K562 (cell line): Measurements from ENCODE around the gene TOMM40L. TPM values are rescaled to one million over a fixed set of nuclear protein-coding genes. Genes with fewer than 3 reads are reported as not detected.

Experiments
- ESRRA ChIP-seq: fragments of 450-650 bp; IDR thresholded peaks from 2 replicates; pipeline ENCODE4 v1.6.1; 2014; ENCODE audit warnings: low read depth, mild to moderate bottlenecking, moderate library complexity, borderline replicate concordance
- GABPB2 ChIP-seq: fragments of 250-450 bp; sonication (Bioruptor Pico); conservative IDR thresholded peaks from 2 replicates; pipeline ENCODE4 v1.5.1; 2021; ENCODE audit warnings: mild to moderate bottlenecking
- KLF13 ChIP-seq: fragments of 450-650 bp; IDR thresholded peaks from 2 replicates; pipeline ENCODE4 v1.6.1; 2016; ENCODE audit warnings: missing genetic modification characterization, low read depth, mild to moderate bottlenecking, missing compliant biosample characterization, moderate library complexity, borderline replicate concordance
- KLF6 ChIP-seq: fragments of 250-450 bp; sonication (Bioruptor Pico); IDR thresholded peaks from 2 replicates; pipeline ENCODE4 v1.4.0; 2020; ENCODE audit warnings: mild to moderate bottlenecking, moderate library complexity, borderline replicate concordance
- NCOR1 ChIP-seq: fragments of 450-650 bp; IDR thresholded peaks from 2 replicates; pipeline ENCODE4 v1.6.1; 2016; ENCODE audit warnings: mild to moderate bottlenecking, moderate library complexity
- NFYB ChIP-seq: IDR thresholded peaks from 2 replicates; pipeline ENCODE4 v1.6.1; 2011; ENCODE audit warnings: mild to moderate bottlenecking, moderate library complexity; ENCODE audit not compliant: insufficient read length; ENCODE audit errors: extremely low read depth
- NUFIP1 ChIP-seq: fragments of 450-650 bp; IDR thresholded peaks from 2 replicates; pipeline ENCODE4 v1.6.1; 2018; ENCODE audit not compliant: partially characterized antibody
- PHB2 ChIP-seq: fragments of 450-650 bp; IDR thresholded peaks from 2 replicates; pipeline ENCODE4 v1.6.1; 2017; ENCODE audit warnings: low read depth
- RFX1 ChIP-seq: fragments of 450-650 bp; IDR thresholded peaks from 2 replicates; pipeline ENCODE4 v1.6.1; 2016; ENCODE audit warnings: mild to moderate bottlenecking, moderate library complexity
- SMAD3 ChIP-seq: fragments of 450-650 bp; formaldehyde crosslinking; conservative IDR thresholded peaks from 2 replicates; pipeline ENCODE4 v1.4.0; 2020; ENCODE audit warnings: mild to moderate bottlenecking
- SP2 ChIP-seq: IDR thresholded peaks from 2 replicates; pipeline ENCODE4 v1.6.1; 2011; ENCODE audit warnings: mild to moderate bottlenecking, low read depth, low read length, moderate library complexity; ENCODE audit not compliant: poor library complexity, severe bottlenecking; ENCODE audit errors: extremely low read depth
- SRSF3 ChIP-seq: fragments of 200-400 bp; formaldehyde crosslinking; IDR thresholded peaks from 2 replicates; pipeline ENCODE4 v1.6.1; 2016; ENCODE audit warnings: mild to moderate bottlenecking, low read length, moderate library complexity; ENCODE audit not compliant: insufficient read depth
- TAF9B ChIP-seq: fragments of 450-650 bp; IDR thresholded peaks from 2 replicates; pipeline ENCODE4 v1.6.1; 2018; ENCODE audit warnings: mild to moderate bottlenecking; ENCODE audit not compliant: partially characterized antibody
- ZBTB1 ChIP-seq: sonication (generic); formaldehyde crosslinking; IDR thresholded peaks from 2 replicates; pipeline ENCODE4 v1.8.1; 2023; ENCODE audit warnings: missing genetic modification reagents, low read depth, mild to moderate bottlenecking, borderline replicate concordance
- ZC3H11A ChIP-seq: IDR thresholded peaks from 2 replicates; pipeline ENCODE4 v1.6.1; 2012; ENCODE audit warnings: low read depth, low read length, improper control_type of control experiment
- ZKSCAN1 ChIP-seq: fragments of 150-350 bp; IDR thresholded peaks from 2 replicates; pipeline ENCODE4 v1.6.1; 2016; ENCODE audit warnings: low read depth, low read length
- ZNF140 ChIP-seq: fragments of 250-450 bp; sonication (Bioruptor Pico); IDR thresholded peaks from 2 replicates; pipeline ENCODE4 v1.8.0; 2021; ENCODE audit warnings: moderate library complexity, mild to moderate bottlenecking, inconsistent platforms
- ZNF174 ChIP-seq: fragments of 250-450 bp; sonication (Bioruptor Pico); IDR thresholded peaks from 2 replicates; pipeline ENCODE4 v1.4.0; 2020; ENCODE audit warnings: mild to moderate bottlenecking
- polyA plus RNA-seq, 8 experiments: library from polyadenylated mRNA; depleted of rRNA in 4 of 8; stranded (reverse) in 5 of 8; unstranded in 3 of 8; fragments of >200 nt; fragmentation: Nextera tagmentation in 2 of 8; fragmentation: Illumina TruSeq in 1 of 8; extraction: Ambion mirVana in 2 of 8; extraction: Trizol in 1 of 8; gene quantifications; 2 replicates each; pipeline versions ENCODE4 v1.2.1 to v1.2.3, GENCODE V29; 2011 to 2014; ENCODE audit warnings: inconsistent platforms in 1 of 8, missing spikeins in 1 of 8
- total RNA-seq, 7 experiments: library from RNA; depleted of rRNA in 6 of 7; stranded (reverse); fragments of >200 nt in 6 of 7; fragmentation: Illumina TruSeq in 2 of 7; extraction: Trizol in 2 of 7; gene quantifications; 2 replicates each; pipeline versions ENCODE4 v1.2.1 to v1.2.3, GENCODE V29; 2011 to 2021; ENCODE audit warnings: low replicate concordance in 1 of 7
- TF ChIP-seq, protein P1 (sequence below): sonication (generic); formaldehyde crosslinking; IDR thresholded peaks from 2 replicates; pipeline ENCODE4 v1.8.1; 2022; ENCODE audit warnings: missing genetic modification reagents
- TF ChIP-seq, protein P2 (sequence below): sonication (generic); formaldehyde crosslinking; IDR thresholded peaks from 2 replicates; pipeline ENCODE4 v1.8.1; 2023; ENCODE audit warnings: mild to moderate bottlenecking, missing genetic modification reagents
- TF ChIP-seq, protein P3 (sequence below): sonication (generic); formaldehyde crosslinking; IDR thresholded peaks from 2 replicates; pipeline ENCODE4 v1.9.0; 2022; ENCODE audit warnings: mild to moderate bottlenecking, missing genetic modification reagents
- TF ChIP-seq, protein P4 (sequence below), 2 experiments: fragments of 150-350 bp in 1 of 2; IDR thresholded peaks; 2 replicates each; pipeline ENCODE4 v1.6.1; 2012 to 2016; ENCODE audit warnings: low read depth in 2 of 2, low read length in 2 of 2, mild to moderate bottlenecking in 1 of 2, moderate library complexity in 1 of 2

The TOMM40L gene
- total and polyA plus RNA-seq, 9 of the 15 experiments (the other 6 are each of a cell fraction or from before 2014, with no cell fraction given), result 9.6 to 33.6 (median 25.2) TPM

DNA sequence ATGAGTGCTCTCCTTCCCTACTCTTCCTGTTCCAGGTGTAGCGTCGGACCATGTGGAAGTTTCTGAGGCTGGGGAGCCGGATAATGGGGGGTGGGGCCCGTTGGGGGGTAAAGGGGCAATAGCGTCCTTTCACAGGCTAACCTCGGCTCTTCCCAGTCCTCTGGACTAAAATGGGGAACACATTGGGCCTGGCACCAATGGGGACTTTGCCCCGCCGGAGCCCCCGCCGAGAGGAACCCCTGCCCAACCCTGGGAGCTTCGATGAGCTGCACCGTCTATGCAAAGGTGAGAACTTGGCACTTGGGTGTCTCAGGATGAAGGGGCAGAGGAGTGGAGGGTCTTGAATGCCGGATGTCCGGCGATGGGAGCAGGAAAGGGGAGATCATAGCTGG lies 456 bp downstream of the TOMM40L start (continued):
- TF ChIP-seq, protein P1, sequence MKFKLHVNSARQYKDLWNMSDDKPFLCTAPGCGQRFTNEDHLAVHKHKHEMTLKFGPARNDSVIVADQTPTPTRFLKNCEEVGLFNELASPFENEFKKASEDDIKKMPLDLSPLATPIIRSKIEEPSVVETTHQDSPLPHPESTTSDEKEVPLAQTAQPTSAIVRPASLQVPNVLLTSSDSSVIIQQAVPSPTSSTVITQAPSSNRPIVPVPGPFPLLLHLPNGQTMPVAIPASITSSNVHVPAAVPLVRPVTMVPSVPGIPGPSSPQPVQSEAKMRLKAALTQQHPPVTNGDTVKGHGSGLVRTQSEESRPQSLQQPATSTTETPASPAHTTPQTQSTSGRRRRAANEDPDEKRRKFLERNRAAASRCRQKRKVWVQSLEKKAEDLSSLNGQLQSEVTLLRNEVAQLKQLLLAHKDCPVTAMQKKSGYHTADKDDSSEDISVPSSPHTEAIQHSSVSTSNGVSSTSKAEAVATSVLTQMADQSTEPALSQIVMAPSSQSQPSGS (CRISPR knock-in tag), result no peak
- TF ChIP-seq SRSF3 (no peak), ESRRA (no peak), NCOR1 (no peak), SP2 (no peak), TAF9B (no peak), NUFIP1 (no peak), SMAD3 (CRISPR knock-in tag) (no peak), GABPB2 (CRISPR knock-in tag) (no peak), ZBTB1 (no peak), ZC3H11A (no peak), PHB2 (no peak), RFX1 (no peak), ZNF140 (CRISPR knock-in tag) (no peak), KLF13 (tag) (no peak), ZNF174 (CRISPR knock-in tag) (no peak), ZKSCAN1 (0 out of 2 replicates have a peak, but pooled peaks have one; percentile 3), KLF6 (CRISPR knock-in tag) (no peak), NFYB (no peak)
- TF ChIP-seq, protein P2, sequence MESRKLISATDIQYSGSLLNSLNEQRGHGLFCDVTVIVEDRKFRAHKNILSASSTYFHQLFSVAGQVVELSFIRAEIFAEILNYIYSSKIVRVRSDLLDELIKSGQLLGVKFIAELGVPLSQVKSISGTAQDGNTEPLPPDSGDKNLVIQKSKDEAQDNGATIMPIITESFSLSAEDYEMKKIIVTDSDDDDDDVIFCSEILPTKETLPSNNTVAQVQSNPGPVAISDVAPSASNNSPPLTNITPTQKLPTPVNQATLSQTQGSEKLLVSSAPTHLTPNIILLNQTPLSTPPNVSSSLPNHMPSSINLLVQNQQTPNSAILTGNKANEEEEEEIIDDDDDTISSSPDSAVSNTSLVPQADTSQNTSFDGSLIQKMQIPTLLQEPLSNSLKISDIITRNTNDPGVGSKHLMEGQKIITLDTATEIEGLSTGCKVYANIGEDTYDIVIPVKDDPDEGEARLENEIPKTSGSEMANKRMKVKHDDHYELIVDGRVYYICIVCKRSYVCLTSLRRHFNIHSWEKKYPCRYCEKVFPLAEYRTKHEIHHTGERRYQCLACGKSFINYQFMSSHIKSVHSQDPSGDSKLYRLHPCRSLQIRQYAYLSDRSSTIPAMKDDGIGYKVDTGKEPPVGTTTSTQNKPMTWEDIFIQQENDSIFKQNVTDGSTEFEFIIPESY (CRISPR knock-in tag), result no peak
- TF ChIP-seq, protein P3, sequence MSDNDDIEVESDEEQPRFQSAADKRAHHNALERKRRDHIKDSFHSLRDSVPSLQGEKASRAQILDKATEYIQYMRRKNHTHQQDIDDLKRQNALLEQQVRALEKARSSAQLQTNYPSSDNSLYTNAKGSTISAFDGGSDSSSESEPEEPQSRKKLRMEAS (CRISPR knock-in tag), result 0 out of 2 replicates have a peak, but pooled peaks have one; percentile 3
- TF ChIP-seq, protein P4, sequence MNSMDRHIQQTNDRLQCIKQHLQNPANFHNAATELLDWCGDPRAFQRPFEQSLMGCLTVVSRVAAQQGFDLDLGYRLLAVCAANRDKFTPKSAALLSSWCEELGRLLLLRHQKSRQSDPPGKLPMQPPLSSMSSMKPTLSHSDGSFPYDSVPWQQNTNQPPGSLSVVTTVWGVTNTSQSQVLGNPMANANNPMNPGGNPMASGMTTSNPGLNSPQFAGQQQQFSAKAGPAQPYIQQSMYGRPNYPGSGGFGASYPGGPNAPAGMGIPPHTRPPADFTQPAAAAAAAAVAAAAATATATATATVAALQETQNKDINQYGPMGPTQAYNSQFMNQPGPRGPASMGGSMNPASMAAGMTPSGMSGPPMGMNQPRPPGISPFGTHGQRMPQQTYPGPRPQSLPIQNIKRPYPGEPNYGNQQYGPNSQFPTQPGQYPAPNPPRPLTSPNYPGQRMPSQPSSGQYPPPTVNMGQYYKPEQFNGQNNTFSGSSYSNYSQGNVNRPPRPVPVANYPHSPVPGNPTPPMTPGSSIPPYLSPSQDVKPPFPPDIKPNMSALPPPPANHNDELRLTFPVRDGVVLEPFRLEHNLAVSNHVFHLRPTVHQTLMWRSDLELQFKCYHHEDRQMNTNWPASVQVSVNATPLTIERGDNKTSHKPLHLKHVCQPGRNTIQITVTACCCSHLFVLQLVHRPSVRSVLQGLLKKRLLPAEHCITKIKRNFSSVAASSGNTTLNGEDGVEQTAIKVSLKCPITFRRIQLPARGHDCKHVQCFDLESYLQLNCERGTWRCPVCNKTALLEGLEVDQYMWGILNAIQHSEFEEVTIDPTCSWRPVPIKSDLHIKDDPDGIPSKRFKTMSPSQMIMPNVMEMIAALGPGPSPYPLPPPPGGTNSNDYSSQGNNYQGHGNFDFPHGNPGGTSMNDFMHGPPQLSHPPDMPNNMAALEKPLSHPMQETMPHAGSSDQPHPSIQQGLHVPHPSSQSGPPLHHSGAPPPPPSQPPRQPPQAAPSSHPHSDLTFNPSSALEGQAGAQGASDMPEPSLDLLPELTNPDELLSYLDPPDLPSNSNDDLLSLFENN (IDR thresholded peaks at IDR 0.05; ENCODE audit: low read depth in 2 of 2, low read length in 2 of 2), result no peak
